ENCODE data around the gene SRPX2. TPM values are rescaled to one million over a fixed set of nuclear protein-coding genes. Genes with fewer than 3 reads are reported as not detected.

SRPX2 gene
- total and polyA plus RNA-seq, 9 donors = 2.3 to 29.0 (median 9.5) TPM

DNA sequence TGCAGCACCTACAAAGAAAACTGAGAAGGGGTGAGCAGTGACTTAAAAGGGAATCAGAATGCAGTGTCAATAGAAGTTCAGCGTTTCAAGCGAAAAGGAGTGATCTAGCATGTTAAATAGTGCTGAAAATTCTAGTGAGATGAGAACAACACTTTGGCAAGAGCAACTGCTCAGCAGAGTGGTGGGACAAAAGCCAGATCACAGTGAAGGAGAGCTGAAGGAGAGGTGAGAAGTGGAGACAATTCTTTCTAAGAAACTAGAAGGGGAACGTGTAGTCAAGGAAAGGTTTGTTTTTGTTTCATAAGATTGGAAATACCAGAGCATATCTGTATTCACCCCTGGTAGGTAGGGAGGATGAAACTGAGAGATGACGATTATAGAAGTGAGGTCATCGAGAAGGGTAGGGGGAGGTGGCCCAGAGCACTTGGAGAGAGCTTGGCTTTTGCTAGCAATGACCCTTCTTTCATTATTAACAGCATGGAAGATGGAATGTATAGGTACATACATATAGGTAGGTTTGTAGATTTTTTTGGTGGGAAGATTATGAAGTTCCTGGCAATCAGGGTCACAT lies 33.7 kb downstream of the SRPX2 start:
- Histone ChIP-seq H3K27ac (no peak overlapping the region), H3K36me3 (no peaks in the 10 kb centered on the region), H3K9me3 (no peaks in the 10 kb centered on the region), H3K27me3 (no peaks in the 10 kb centered on the region), H3K4me1 (ENCODE audit: insufficient read depth) (no peaks in the 10 kb centered on the region), H3K4me3 (no peak overlapping the region)
- no peak for DNase-seq
- intact Hi-C loops (cut with DNase I) = no loop called here
- 42 to 43% (median 42%) methylated on average over 5 of the region's 5 CpGs for WGBS, 3 donors
- TF ChIP-seq, protein P1, sequence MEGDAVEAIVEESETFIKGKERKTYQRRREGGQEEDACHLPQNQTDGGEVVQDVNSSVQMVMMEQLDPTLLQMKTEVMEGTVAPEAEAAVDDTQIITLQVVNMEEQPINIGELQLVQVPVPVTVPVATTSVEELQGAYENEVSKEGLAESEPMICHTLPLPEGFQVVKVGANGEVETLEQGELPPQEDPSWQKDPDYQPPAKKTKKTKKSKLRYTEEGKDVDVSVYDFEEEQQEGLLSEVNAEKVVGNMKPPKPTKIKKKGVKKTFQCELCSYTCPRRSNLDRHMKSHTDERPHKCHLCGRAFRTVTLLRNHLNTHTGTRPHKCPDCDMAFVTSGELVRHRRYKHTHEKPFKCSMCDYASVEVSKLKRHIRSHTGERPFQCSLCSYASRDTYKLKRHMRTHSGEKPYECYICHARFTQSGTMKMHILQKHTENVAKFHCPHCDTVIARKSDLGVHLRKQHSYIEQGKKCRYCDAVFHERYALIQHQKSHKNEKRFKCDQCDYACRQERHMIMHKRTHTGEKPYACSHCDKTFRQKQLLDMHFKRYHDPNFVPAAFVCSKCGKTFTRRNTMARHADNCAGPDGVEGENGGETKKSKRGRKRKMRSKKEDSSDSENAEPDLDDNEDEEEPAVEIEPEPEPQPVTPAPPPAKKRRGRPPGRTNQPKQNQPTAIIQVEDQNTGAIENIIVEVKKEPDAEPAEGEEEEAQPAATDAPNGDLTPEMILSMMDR (IDR thresholded peaks at IDR 0.05) = no peak
- no peak for TF ChIP-seq POLR2A (IDR thresholded peaks at IDR 0.05)

DNA sequence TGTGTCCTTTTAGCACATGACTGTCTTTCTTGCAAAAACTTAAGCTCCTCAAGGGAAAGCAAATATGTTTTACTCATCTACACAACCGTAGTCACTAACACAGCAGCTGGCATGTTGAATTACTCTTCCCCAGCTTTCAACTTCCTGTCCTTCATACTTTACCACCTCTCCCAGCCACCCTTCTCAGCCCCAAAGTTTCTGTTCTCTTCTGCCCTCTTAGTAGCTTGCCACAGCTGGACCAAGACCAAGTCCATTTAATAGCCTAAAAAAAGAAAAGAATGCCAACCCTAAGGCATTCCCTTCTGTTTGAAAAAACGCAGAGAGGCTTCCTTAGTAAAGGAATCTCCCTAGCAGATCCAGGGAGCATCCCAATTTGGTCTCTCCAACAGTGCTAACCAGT lies 36.8 kb downstream of the SRPX2 start:
- WGBS, 3 donors = 32 to 44% (median 37%) methylated on average over 2 of the region's 2 CpGs
- TF ChIP-seq, protein P1 (IDR thresholded peaks at IDR 0.05) = no peak
- TF ChIP-seq EP300 (IDR thresholded peaks at IDR 0.05) (no peak), POLR2A (IDR thresholded peaks at IDR 0.05) (no peak)
- intact Hi-C loops (cut with DNase I) = no loop called here

DNA sequence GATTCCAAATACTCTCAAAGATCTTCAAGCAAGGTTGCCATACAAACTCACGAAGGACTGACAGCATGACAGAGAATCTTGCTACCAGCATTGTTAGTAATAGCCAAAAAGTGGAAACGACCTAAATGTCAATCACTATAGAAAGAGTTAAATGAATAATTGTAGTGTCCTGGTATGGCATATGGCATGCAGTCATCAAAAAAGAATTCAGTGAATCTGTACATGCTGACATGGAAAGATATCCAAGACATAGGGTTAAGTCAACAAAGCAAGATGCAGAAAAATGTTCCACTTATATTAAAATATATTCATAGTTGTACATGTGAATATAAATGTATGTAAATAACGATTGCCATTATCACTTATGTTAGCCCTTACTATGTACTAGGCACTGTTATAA lies 37.6 kb downstream of the SRPX2 start:
- no peaks in the 10 kb centered on the region for H3K27me3 ChIP-seq
- TF ChIP-seq EP300 (IDR thresholded peaks at IDR 0.05) = no peak
- no peak for TF ChIP-seq POLR2A (IDR thresholded peaks at IDR 0.05)
- TF ChIP-seq, protein P1 (IDR thresholded peaks at IDR 0.05) = no peak
- 46 to 60% (median 51%) methylated on average over 3 of the region's 3 CpGs for WGBS, 3 donors
- no peak for DNase-seq
- no peaks in the 10 kb centered on the region for H3K9me3 ChIP-seq
- intact Hi-C loops (cut with DNase I) = no loop called here
- H3K4me3 ChIP-seq = no peak overlapping the region
- H3K27ac ChIP-seq = no peak overlapping the region
- H3K4me1 ChIP-seq (ENCODE audit: insufficient read depth) = no peaks in the 10 kb centered on the region
- no peaks in the 10 kb centered on the region for H3K36me3 ChIP-seq

More for the DNA sequence above, 36.8 kb downstream of the SRPX2 start:
- Histone ChIP-seq H3K27ac (no peak overlapping the region), H3K36me3 (no peaks in the 10 kb centered on the region), H3K9me3 (no peaks in the 10 kb centered on the region), H3K27me3 (no peaks in the 10 kb centered on the region), H3K4me3 (no peak overlapping the region), H3K4me1 (ENCODE audit: insufficient read depth) (no peaks in the 10 kb centered on the region)
- no peak for DNase-seq

DNA sequence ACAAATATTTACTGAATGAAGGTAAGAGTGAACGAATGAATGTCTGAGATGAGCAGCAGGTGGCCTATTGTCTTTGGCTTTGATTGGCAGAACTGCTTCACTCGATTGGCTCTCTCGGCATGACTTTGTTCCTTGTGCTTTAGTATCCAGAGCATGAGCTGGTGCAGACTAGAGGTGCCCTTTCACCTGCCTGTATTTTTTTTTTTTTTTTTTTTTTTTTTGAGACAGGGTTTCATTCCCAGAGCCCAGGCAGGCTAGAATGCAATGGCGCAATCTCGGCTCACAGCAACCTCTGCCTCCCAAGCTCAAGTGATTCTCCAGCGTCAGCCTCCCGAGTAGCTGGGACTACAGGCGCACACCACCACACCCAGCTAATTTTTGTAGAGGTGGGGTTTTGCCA lies 38.9 kb downstream of the SRPX2 start:
- Histone ChIP-seq H3K4me3 (no peak overlapping the region), H3K27me3 (no peaks in the 10 kb centered on the region), H3K36me3 (no peaks in the 10 kb centered on the region), H3K4me1 (ENCODE audit: insufficient read depth) (no peaks in the 10 kb centered on the region), H3K27ac (no peak overlapping the region), H3K9me3 (no peaks in the 10 kb centered on the region)
- TF ChIP-seq POLR2A (IDR thresholded peaks at IDR 0.05) = no peak
- TF ChIP-seq EP300 (IDR thresholded peaks at IDR 0.05) = no peak
- TF ChIP-seq, protein P1 (IDR thresholded peaks at IDR 0.05) = no peak
- intact Hi-C loops (cut with DNase I) = no loop called here
- 79 to 89% (median 81%) methylated on average over 8 of the region's 8 CpGs for WGBS, 3 donors
- no peak for DNase-seq
